Measurements from ENCODE around the gene BLM. TPM values are rescaled to one million over a fixed set of nuclear protein-coding genes. Genes with fewer than 3 reads are reported as not detected.
"Not testable (repeated sequence)": the region's sequence is repeated elsewhere in the genome, so short reads cannot be mapped to it uniquely, and the experiment has no call there.

BLM gene
- total RNA-seq, 1 donor from 2014 or later = 21.5 TPM

DNA sequence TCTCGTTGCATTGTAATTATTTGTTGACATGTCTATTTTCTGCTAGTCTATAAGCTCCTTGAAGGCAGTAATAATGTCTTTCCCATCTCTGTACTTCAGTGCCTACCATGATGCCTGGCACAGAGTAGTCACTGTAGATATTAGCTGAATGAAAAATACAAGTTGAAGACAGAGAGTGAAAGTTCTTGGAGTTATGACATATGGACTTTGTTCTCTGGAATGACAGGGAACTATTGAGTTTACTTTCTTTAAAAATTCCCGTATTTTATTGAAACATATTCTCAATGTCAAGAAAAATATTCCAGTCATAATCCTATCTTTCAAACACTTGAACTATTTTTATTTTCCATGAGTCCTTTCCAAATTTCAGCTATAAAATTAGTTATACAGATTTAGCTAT is 3.0 kb downstream of the BLM start:
- Mint-ChIP-seq H3K4me1 (ENCODE audit: unreplicated experiment) (peaks cover 20% of the 10 kb centered on the region), H3K27me3 (no peaks in the 10 kb centered on the region), H3K27ac (no peak overlapping the region), H3K4me3 (peak overlapping the region; percentile 65), H3K9me3 (no peaks in the 10 kb centered on the region), H3K36me3 (peaks cover 4% of the 10 kb centered on the region)
- TF ChIP-seq, protein P1, sequence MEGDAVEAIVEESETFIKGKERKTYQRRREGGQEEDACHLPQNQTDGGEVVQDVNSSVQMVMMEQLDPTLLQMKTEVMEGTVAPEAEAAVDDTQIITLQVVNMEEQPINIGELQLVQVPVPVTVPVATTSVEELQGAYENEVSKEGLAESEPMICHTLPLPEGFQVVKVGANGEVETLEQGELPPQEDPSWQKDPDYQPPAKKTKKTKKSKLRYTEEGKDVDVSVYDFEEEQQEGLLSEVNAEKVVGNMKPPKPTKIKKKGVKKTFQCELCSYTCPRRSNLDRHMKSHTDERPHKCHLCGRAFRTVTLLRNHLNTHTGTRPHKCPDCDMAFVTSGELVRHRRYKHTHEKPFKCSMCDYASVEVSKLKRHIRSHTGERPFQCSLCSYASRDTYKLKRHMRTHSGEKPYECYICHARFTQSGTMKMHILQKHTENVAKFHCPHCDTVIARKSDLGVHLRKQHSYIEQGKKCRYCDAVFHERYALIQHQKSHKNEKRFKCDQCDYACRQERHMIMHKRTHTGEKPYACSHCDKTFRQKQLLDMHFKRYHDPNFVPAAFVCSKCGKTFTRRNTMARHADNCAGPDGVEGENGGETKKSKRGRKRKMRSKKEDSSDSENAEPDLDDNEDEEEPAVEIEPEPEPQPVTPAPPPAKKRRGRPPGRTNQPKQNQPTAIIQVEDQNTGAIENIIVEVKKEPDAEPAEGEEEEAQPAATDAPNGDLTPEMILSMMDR (conservative IDR thresholded peaks at IDR 0.05) = no peak
- no peak for DNase-seq (ENCODE audit: extremely low spot score, unreplicated experiment)

GRCh38 chr15:90729261-90729660 is 12.1 kb downstream of the BLM start:
- Mint-ChIP-seq H3K27ac (no peak overlapping the region), H3K9me3 (no peaks in the 10 kb centered on the region), H3K27me3 (no peaks in the 10 kb centered on the region), H3K36me3 (peaks cover 8% of the 10 kb centered on the region), H3K4me1 (ENCODE audit: unreplicated experiment) (no peaks in the 10 kb centered on the region), H3K4me3 (no peak overlapping the region)
- no peak for DNase-seq (ENCODE audit: extremely low spot score, unreplicated experiment)
- TF ChIP-seq, protein P1 (conservative IDR thresholded peaks at IDR 0.05) = no peak

GRCh38 chr15:90730290-90730689 is 13.1 kb downstream of the BLM start:
- Mint-ChIP-seq H3K27ac (no peak overlapping the region), H3K9me3 (no peaks in the 10 kb centered on the region)

GRCh38 chr15:90735923-90736322 is 18.8 kb downstream of the BLM start:
- no peak for DNase-seq (ENCODE audit: extremely low spot score, unreplicated experiment)

More at GRCh38 chr15:90730290-90730689, 13.1 kb downstream of the BLM start:
- H3K36me3 Mint-ChIP-seq = peaks cover 8% of the 10 kb centered on the region
- TF ChIP-seq, protein P1 (conservative IDR thresholded peaks at IDR 0.05) = no peak
- no peaks in the 10 kb centered on the region for H3K27me3 Mint-ChIP-seq
- H3K4me1 Mint-ChIP-seq (ENCODE audit: unreplicated experiment) = no peaks in the 10 kb centered on the region
- DNase-seq (ENCODE audit: extremely low spot score, unreplicated experiment) = no peak
- H3K4me3 Mint-ChIP-seq = no peak overlapping the region

GRCh38 chr15:90740545-90740944 is 23.4 kb downstream of the BLM start:
- H3K27me3 Mint-ChIP-seq; H3K9me3 Mint-ChIP-seq; DNase-seq (ENCODE audit: extremely low spot score, unreplicated experiment); H3K36me3 Mint-ChIP-seq; H3K4me3 Mint-ChIP-seq; H3K4me1 Mint-ChIP-seq (ENCODE audit: unreplicated experiment); H3K27ac Mint-ChIP-seq: not testable (repeated sequence)

More at GRCh38 chr15:90735923-90736322, 18.8 kb downstream of the BLM start:
- no peaks in the 10 kb centered on the region for H3K9me3 Mint-ChIP-seq
- TF ChIP-seq, protein P1 (conservative IDR thresholded peaks at IDR 0.05) = no peak
- no peaks in the 10 kb centered on the region for H3K4me1 Mint-ChIP-seq (ENCODE audit: unreplicated experiment)
- H3K36me3 Mint-ChIP-seq = peaks cover 5% of the 10 kb centered on the region
- no peak overlapping the region for H3K27ac Mint-ChIP-seq
- H3K27me3 Mint-ChIP-seq = no peaks in the 10 kb centered on the region
- no peak overlapping the region for H3K4me3 Mint-ChIP-seq

DNA sequence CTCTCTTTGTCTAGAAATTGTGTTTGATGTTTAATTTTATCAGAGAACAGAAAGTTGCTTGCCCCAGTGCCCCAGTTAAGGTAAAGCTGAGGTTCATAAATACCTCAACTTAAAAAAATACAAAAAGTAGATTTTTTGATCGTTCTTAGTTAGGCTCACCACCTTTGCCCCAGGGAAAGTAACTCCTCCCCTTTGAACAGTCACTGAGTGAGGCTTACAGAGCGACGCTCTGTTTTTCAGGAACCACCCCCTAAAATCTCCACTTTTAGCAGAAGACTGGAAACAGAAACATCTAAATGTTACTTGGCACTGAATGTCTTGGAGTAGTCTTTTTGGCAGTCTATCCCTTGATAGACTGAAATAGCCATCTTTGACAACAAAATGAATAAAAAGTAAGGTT is 24.9 kb downstream of the BLM start:
- Mint-ChIP-seq H3K4me3 (no peak overlapping the region), H3K4me1 (ENCODE audit: unreplicated experiment) (no peaks in the 10 kb centered on the region), H3K9me3 (no peaks in the 10 kb centered on the region), H3K36me3 (peaks cover 7% of the 10 kb centered on the region), H3K27ac (no peak overlapping the region), H3K27me3 (no peaks in the 10 kb centered on the region)
- DNase-seq (ENCODE audit: extremely low spot score, unreplicated experiment) = no peak
- TF ChIP-seq, protein P1 (conservative IDR thresholded peaks at IDR 0.05) = no peak
